HG02981 (cell line): ENCODE results near the gene BCAS3.
"Not testable (repeated sequence)": the region's sequence is repeated elsewhere in the genome, so short reads cannot be mapped to it uniquely, and the experiment has no call there.

Experiments used
- ATAC-seq: cut with Tn5 transposase; IDR thresholded peaks from one replicate; pipeline ENCODE4 v1.9.1; 2021; ENCODE audit warnings: mild to moderate bottlenecking, moderate library complexity; ENCODE audit not compliant: unreplicated experiment

Gene BCAS3

GRCh38 chr17:61422116-61422799 lies 744.6 kb downstream of the BCAS3 start:
- ATAC-seq, result no peak

DNA sequence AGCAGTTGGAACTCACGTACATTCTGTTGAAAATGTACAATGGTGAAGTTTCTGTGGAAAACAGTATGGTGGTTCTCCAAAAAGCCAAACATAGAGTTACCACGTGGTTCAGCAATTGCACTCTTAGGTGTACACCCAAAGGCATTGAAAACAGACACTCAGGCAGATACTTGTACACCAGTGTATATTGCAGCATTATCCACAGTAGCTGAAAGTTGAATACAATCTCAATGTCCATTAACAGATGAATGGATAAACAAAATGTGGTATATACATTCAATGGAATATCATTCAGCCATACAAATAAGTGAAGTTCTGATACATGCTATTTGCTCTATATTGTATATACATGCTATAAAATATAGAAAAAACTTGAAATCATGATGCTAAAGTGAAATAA lies 745.2 kb downstream of the BCAS3 start:
- no peak for ATAC-seq

DNA sequence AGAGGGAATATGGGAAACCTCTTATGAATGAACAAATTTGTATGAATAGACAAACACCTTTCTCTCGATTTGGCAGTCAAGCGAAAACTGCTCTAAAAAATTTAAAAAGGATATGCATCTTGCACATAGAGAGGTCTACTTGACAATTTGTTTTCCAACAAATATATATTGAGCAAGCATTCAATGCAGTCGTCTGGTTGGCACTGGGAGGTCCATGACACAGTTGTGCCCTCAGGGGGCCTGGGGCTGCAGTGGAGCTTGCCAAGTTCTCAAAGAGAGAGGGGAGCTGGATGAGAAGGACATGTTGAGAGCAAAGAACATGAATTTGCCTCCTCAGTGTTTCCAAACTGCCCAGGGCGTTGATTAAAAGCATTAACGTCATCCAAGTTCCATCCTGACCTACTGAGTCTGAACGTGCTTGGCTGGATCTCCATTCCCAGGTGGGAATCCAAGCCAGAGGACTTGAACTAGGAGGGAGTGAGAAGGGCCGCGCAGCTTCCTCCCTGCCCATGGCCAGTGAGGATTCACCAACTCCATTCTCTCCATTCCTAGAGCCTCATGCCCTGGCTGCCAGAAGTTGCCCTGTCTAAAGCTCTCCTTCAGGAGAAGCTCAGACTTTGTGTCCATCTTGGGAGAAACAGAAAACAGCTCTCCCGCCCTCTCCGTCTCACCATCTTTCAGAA lies 746.5 kb downstream of the BCAS3 start:
- ATAC-seq, result no peak

GRCh38 chr17:61425682-61426481 lies 748.2 kb downstream of the BCAS3 start:
- no peak for ATAC-seq

- ATAC-seq, result no peak
Measured at GRCh38 chr17:61426482-61427304, 749.0 kb downstream of the BCAS3 start.

DNA sequence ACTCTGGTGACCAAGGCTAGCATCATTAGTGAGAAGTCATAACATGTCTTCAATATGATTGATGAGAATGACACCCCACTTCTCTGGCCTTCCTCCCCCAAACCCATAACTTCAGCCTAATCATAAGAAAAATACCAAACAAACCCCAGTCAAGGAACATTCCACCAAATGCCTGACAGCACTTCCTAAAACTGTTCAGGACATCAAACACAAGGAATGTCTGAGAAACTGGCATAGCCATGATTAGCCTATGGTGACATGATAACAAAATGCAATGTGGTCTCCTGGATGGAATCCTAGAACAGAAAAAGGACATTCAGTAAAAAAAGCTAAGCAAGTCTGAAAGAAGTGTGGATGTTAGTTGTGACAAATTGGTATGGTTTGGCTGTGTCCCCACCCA lies 749.9 kb downstream of the BCAS3 start:
- no peak for ATAC-seq

DNA sequence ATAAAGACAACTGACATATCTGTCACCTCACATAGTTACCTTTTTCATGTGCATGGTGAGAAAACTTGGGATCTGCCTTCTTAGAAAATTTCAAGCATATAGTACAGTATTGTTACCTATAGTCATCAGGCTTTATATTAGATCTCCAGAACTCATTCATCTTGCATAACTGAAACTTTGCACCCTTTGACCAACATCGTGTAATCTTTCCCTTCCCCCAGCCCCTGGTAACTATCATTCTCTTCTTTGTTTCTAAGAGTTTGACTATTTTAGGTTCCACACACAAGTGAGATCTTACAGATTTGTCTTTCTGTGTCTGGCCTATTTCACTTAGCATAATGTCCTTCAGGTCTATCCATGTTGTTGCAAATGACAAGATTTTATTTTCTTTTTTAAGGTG lies 751.6 kb downstream of the BCAS3 start:
- no peak for ATAC-seq

DNA sequence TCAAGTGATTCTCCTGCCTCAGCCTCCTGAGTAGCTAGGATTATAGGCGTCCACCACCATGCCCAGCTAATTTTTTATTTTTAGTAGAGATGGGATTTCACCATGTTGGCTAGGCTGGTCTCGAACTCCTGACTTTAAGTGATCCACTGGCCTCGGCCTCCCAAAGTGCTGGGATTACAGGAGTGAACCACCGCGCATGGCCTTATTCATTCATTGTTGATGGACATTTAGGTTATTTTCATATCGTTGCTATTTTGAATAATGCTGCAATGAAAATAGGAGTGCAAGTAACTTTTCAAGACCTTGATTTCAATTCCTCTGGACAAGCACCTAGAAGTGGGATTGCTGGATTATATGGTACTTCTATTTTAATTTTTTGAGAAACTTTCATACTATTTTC lies 752.2 kb downstream of the BCAS3 start:
- ATAC-seq, result not testable (repeated sequence)

- no peak for ATAC-seq
Measured at GRCh38 chr17:61431594-61432311, 754.1 kb downstream of the BCAS3 start.

DNA sequence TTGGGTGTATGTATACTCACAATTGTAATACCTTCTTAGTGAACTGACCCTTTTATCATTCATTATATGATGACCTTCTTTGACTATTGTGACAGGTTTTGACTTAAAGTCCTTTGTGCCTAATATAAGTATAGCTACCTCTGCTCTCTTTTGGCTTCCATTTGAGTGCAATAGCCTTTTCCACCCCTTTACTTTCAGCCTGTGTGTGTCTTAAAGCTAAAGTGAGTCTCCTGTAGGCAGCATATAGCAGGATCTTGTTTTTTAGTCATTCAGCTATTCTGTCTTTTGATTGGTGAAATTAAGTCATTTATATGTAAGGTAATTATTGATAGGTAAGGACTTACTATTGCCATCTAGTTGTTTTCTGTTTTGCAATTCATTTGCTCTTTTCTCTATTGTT lies 758.6 kb downstream of the BCAS3 start:
- no peak for ATAC-seq

DNA sequence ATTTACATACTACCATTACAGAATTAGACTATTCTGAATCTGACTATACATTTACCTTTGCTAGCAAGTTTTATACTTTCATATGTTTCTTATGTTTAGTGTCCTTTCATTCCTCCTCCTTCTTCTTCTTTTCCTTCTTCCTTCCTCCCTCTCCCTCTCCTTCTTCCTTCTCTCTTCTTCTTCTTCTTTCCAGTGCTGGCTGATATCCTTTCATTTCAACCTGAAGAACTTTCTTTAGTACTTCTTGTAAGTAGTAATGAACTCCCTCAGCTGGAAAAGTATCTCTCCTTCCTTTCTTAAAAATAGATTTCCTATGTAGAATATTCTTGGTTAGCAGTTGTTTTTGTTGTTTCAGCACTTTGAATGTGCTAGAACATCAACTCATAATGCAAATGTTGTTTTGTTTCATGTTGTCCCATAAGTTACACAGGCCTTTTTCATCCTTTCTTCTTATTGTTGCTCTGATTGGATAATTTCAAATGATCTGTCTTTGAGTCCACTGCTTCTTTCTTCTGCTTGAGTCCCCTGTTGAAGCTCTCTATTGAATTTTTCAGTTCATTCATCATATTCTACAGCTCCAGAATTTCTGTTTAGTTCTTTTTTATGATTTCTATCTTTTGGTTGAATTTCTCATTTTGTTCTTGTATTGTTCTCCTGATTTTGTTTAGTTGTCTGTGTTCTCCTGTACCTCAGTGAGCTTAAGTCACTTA lies 759.5 kb downstream of the BCAS3 start:
- no peak for ATAC-seq

GRCh38 chr17:61440697-61441096 lies 763.0 kb downstream of the BCAS3 start:
- no peak for ATAC-seq

- ATAC-seq, result not testable (repeated sequence)
Measured at GRCh38 chr17:61441507-61441906, 763.9 kb downstream of the BCAS3 start.

- no peak for ATAC-seq
Measured at GRCh38 chr17:61442136-61442775, 764.6 kb downstream of the BCAS3 start.
